A673 (cell line): ENCODE measurements around the gene LIN9. TPM values are rescaled to one million over a fixed set of nuclear protein-coding genes. Genes with fewer than 3 reads are reported as not detected.
A peak's percentile ranks its signal among the peaks of the same experiment; 100 is the strongest.

Source experiments
- BruUV-seq: library from RNA; stranded (reverse); fragments of 400-500 nt; replicated peaks from 2 replicates; lab custom pipeline; 2021; lab: Mats Ljungman, UMichigan
- CTCF ChIA-PET: fragments of 300-600 bp; sonication (Branson Sonifier 250); formaldehyde crosslinking; loops from one replicate; lab custom pipeline; 2022; ENCODE audit warnings: antibody characterized with exemption; lab: Charles Lee
- POLR2A ChIA-PET: fragments of 300-600 bp; sonication (Branson Sonifier 250); formaldehyde crosslinking; loops from one replicate; lab custom pipeline; 2022; ENCODE audit warnings: antibody characterized with exemption; ENCODE audit not compliant: low non-redundant PET; lab: Charles Lee
- DNase-seq: peaks from one replicate; pipeline ENCODE4 v3.0.0-alpha.2; 2015; ENCODE audit warnings: low spot score
- H3K27ac ChIP-seq: fragments of 200-600 bp; sonication (generic); 2 replicates; pipeline ENCODE4 v1.5.1; 2016; ENCODE audit warnings: mixed run types, low read depth, mild to moderate bottlenecking, mixed read lengths, antibody characterized with exemption, low read length; ENCODE audit not compliant: poor library complexity, severe bottlenecking
- H3K27me3 ChIP-seq: fragments of 200-600 bp; sonication (generic); replicated peaks from 2 replicates; pipeline ENCODE4 v1.6.1; 2017; ENCODE audit warnings: mixed run types, low read depth, mild to moderate bottlenecking, mixed read lengths, antibody characterized with exemption, low read length; ENCODE audit not compliant: insufficient read depth, poor library complexity
- H3K36me3 ChIP-seq: fragments of 200-600 bp; sonication (generic); 2 replicates; pipeline ENCODE4 v1.6.1; 2016; ENCODE audit warnings: mixed run types, mild to moderate bottlenecking, mixed read lengths, antibody characterized with exemption, low read length; ENCODE audit not compliant: insufficient read depth, poor library complexity, severe bottlenecking
- H3K4me1 ChIP-seq: fragments of 200-600 bp; sonication (generic); 2 replicates; pipeline ENCODE4 v1.6.1; 2017; ENCODE audit warnings: mixed run types, mild to moderate bottlenecking, mixed read lengths, antibody characterized with exemption, low read length; ENCODE audit not compliant: insufficient read depth, poor library complexity, severe bottlenecking
- H3K4me3 ChIP-seq: fragments of 200-600 bp; sonication (generic); 2 replicates; pipeline ENCODE4 v1.5.1; 2016; ENCODE audit warnings: low read depth, mixed run types, mild to moderate bottlenecking, mixed read lengths, low read length; ENCODE audit not compliant: poor library complexity, severe bottlenecking
- H3K9me3 ChIP-seq: fragments of 200-600 bp; sonication (generic); 2 replicates; pipeline ENCODE4 v1.6.1; 2016; ENCODE audit warnings: mixed run types, low read depth, mild to moderate bottlenecking, mixed read lengths, antibody characterized with exemption, low read length; ENCODE audit not compliant: poor library complexity, severe bottlenecking
- CTCF ChIP-seq: fragments of 300-800, 200-600 bp; sonication (generic); conservative IDR thresholded peaks from 2 replicates; pipeline ENCODE4 v1.5.1; 2017; ENCODE audit warnings: low read depth, mild to moderate bottlenecking, antibody characterized with exemption, low read length, moderate library complexity, mixed read lengths
- EZH2 ChIP-seq: fragments of 200-600 bp; sonication (generic); IDR thresholded peaks from 2 replicates; pipeline ENCODE4 v1.6.1; 2017; ENCODE audit warnings: borderline replicate concordance, low read depth, mild to moderate bottlenecking, mixed read lengths, antibody characterized with exemption, low read length; ENCODE audit not compliant: poor library complexity, severe bottlenecking
- intact Hi-C: fragments of 100-400 bp; cut with micrococcal nuclease; formaldehyde crosslinking; loops from one replicate; pipeline ENCODE4 v1.10.0; 2022; ENCODE audit not compliant: unreplicated experiment
- total RNA-seq: library from RNA; stranded (reverse); gene quantifications from 2 replicates; pipeline ENCODE4 v1.2.3, GENCODE V29; 2021

LIN9 gene
- total RNA-seq, 1 experiment from 2014 or later, result 20.7 TPM

GRCh38 chr1:226195144-226195543, 113.8 kb downstream of the LIN9 start:
- POLR2A ChIA-PET, result no interaction called here
- no peak overlapping the region for H3K27ac ChIP-seq
- H3K36me3 ChIP-seq, result no peaks in the 10 kb centered on the region
- CTCF ChIA-PET, result no interaction called here
- H3K4me3 ChIP-seq, result no peak overlapping the region
- no peak for TF ChIP-seq CTCF
- TF ChIP-seq EZH2, result no peak
- no peak for DNase-seq
- H3K27me3 ChIP-seq, result no peaks in the 10 kb centered on the region
- BruUV-seq, result no TSS peak
- H3K9me3 ChIP-seq, result no peaks in the 10 kb centered on the region
- intact Hi-C loops, result loop anchor here (10.0 kb wide), 1 partner anchor 130 kb away; the partner anchor contains the start of gene H3-3A
- H3K4me1 ChIP-seq, result no peaks in the 10 kb centered on the region

GRCh38 chr1:226187380-226187779, 121.6 kb downstream of the LIN9 start:
- intact Hi-C loops, result no loop called here
- H3K4me1 ChIP-seq, result peaks cover 10% of the 10 kb centered on the region
- no TSS peak for BruUV-seq
- ChIA-PET CTCF (no interaction called here), POLR2A (no interaction called here)
- H3K27ac ChIP-seq, result peak overlapping the region; percentile 82
- H3K9me3 ChIP-seq, result no peaks in the 10 kb centered on the region
- no peaks in the 10 kb centered on the region for H3K27me3 ChIP-seq
- H3K4me3 ChIP-seq, result peak overlapping the region; percentile 88
- TF ChIP-seq EZH2, result no peak
- no peak for TF ChIP-seq CTCF
- no peak for DNase-seq
- H3K36me3 ChIP-seq, result no peaks in the 10 kb centered on the region

DNA sequence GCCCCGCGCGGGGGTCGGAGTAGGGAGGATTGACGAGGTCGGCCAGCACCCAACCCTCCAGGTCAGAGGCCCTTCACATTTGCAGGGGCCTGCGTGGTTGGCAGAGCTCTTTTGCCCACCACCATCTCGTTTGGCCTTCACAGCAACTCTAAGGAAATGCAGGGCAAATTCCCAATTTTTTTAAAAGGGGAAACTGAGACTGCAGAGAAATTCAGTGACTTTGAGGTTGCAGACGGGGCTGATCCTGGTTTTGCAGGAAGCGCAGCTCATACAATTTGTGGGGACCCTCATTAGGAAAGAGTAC, 122.0 kb downstream of the LIN9 start:
- intact Hi-C loops, result no loop called here
- BruUV-seq, result TSS peak; percentile 91
- CTCF ChIA-PET, result no interaction called here

More for the DNA sequence above, 122.0 kb downstream of the LIN9 start:
- Histone ChIP-seq H3K4me1 (peaks cover 10% of the 10 kb centered on the region), H3K27ac (peak overlapping the region; percentile 82), H3K4me3 (peak overlapping the region; percentile 88), H3K27me3 (no peaks in the 10 kb centered on the region), H3K9me3 (no peaks in the 10 kb centered on the region), H3K36me3 (no peaks in the 10 kb centered on the region)
- POLR2A ChIA-PET, result no interaction called here
- no peak for TF ChIP-seq CTCF
- no peak for TF ChIP-seq EZH2
- no peak for DNase-seq
